ENCODE measurements around the gene RAB6C.

- TF ChIP-seq CTCF (IDR thresholded peaks at IDR 0.05) (no peak), ZFX (IDR thresholded peaks at IDR 0.05; ENCODE audit: borderline replicate concordance) (no peak)
Measured at GRCh38 chr2:130019402-130019801, 39.9 kb downstream of the RAB6C start.
